Choroid plexus epithelial cell (primary cell): Measurements from ENCODE around the gene EMILIN2.
A peak's percentile ranks its signal among the peaks of the same experiment; 100 is the strongest.

Experiments
- DNase-seq: peaks from one replicate; pipeline ENCODE4 v3.0.0-alpha.2; 2010; ENCODE audit warnings: low read depth
- H3K4me3 ChIP-seq: 2 replicates; pipeline ENCODE4 v1.5.1; 2011; ENCODE audit warnings: low read depth, mild to moderate bottlenecking, control low read depth, low read length, moderate library complexity
- TF ChIP-seq, protein P1 (sequence below): conservative IDR thresholded peaks from 2 replicates; pipeline ENCODE4 v1.5.1; 2011; ENCODE audit warnings: low read depth, mild to moderate bottlenecking, control low read depth, inconsistent platforms, low read length, moderate library complexity

The EMILIN2 gene

DNA sequence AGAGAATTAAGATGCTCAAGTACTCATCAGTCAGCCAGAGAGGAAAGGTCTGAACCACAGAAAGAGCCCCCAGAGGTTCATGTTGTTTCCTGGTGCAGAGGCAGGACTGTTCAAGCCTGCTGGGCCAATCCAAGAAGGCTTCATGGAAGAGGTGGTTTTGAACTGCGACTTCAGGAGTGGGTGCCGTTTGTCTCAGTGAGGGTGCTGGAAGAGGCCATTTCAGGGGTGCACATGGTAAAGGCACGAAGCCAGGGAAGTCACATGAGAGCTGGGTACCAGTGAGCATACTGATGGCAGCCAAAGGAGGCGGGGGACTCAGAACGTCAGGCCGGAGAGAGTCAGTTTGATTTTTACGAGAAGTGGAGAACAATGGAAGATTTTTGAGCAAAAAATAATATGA is 55.5 kb downstream of the EMILIN2 start:
- TF ChIP-seq, protein P1, sequence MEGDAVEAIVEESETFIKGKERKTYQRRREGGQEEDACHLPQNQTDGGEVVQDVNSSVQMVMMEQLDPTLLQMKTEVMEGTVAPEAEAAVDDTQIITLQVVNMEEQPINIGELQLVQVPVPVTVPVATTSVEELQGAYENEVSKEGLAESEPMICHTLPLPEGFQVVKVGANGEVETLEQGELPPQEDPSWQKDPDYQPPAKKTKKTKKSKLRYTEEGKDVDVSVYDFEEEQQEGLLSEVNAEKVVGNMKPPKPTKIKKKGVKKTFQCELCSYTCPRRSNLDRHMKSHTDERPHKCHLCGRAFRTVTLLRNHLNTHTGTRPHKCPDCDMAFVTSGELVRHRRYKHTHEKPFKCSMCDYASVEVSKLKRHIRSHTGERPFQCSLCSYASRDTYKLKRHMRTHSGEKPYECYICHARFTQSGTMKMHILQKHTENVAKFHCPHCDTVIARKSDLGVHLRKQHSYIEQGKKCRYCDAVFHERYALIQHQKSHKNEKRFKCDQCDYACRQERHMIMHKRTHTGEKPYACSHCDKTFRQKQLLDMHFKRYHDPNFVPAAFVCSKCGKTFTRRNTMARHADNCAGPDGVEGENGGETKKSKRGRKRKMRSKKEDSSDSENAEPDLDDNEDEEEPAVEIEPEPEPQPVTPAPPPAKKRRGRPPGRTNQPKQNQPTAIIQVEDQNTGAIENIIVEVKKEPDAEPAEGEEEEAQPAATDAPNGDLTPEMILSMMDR, result no peak
- H3K4me3 ChIP-seq, result no peak overlapping the region
- DNase-seq, result no peak

DNA sequence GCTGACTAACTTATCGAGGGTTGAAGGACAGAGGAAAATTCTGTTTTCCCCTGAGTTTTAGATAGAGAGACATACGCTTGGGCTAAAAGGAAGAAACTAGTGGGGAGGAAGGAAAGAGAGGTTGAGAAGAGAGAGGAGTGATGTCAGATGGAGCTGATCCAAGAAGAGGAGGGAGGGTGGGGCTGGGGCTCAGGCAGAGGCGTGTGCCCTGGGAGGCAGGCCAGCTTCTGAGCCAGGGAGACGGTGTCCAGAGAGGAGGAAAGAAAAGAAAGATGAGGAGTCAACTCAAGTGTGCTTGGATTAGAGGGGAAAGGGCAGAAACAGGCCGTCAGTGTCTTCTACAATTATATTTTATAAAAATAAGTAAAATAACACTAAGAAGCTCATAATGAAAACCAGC is 56.2 kb downstream of the EMILIN2 start:
- TF ChIP-seq, protein P1, result no peak
- H3K4me3 ChIP-seq, result no peak overlapping the region
- peak; percentile 82 for DNase-seq

DNA sequence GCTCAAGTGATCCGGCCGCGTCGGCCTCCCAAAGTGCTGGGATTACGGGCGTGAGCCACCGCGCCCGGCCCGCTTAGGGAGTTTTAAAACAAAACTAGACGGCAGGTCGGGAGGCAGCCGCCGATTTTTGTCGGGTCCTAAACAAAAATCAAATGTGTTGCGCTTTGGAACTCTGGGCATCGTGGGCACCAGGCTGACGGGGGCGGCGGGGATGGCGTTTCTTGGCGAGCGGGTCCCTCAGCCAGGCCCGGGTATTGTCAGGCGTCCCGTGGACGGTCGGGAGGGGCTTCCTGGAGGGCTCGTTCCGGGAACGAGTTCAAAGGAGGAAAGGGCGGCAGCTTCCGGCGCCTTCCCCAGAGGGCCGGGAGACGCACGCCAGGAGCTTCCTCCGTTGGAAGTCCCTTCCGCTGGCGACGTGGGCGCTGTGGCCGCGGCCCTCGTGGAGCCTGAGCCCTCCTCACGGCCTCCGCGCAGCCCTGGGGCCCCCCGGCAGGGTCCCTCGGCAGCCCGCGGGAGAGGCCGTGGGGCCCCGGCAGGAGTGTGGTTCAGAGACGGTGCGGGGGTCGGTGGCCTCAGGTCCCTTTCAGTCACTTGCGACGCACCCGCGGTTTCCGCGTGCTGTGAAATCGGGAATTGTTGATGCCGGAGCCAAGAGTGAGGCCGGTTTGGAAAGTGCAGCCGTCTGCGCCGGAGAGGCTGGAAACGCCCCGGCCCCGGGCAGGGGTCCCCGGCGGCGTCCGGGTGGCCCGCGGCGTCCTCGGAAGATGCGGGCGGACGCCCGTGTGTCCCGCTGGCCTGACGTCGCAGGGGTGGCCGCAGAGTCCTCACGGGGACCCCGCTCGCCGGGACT is 59.3 kb downstream of the EMILIN2 start:
- TF ChIP-seq, protein P1, result no peak
- peak overlapping the region; percentile 63 for H3K4me3 ChIP-seq
- no peak for DNase-seq

DNA sequence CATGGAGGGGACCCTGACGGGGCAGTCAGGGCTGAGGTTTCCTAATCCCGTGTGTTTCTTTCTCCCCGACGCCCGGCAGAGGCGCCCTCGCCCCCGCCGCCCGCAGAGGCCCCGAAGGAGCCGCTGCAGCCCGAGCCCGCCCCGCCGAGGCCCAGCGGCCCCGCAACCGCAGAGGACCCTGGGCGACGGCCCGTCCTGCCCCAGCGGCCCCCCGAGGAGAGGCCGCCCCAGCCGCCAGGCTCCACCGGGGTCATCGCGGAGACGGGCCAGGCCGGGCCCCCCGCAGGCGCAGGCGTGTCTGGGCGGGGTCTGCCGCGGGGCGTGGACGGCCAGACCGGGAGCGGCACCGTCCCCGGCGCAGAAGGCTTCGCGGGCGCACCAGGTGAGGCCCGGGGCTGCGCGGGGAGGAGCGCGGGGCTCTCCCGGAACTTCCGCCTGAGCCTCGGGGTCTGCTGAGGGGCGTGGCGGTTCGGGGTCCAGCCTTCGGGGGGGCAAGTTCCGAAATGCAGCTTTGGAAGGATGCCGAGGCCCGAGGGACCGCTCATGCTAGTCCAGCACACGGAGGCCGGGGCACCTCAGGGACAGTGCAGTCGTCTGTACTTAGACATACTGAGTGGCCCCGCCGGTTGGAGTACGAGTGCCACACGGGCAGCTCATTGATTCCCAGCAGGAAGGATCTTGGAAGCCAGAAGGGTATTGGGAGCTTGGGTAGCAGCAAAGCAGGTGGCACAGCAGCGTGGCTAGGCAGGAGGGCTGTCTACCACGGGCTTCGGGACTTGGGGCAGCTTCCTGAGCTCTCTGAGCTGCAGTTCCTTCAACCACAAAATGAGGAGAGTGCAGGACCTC is 60.1 kb downstream of the EMILIN2 start:
- no peak for DNase-seq
- TF ChIP-seq, protein P1, result peak; percentile 43
- H3K4me3 ChIP-seq, result peak overlapping the region; percentile 63

DNA sequence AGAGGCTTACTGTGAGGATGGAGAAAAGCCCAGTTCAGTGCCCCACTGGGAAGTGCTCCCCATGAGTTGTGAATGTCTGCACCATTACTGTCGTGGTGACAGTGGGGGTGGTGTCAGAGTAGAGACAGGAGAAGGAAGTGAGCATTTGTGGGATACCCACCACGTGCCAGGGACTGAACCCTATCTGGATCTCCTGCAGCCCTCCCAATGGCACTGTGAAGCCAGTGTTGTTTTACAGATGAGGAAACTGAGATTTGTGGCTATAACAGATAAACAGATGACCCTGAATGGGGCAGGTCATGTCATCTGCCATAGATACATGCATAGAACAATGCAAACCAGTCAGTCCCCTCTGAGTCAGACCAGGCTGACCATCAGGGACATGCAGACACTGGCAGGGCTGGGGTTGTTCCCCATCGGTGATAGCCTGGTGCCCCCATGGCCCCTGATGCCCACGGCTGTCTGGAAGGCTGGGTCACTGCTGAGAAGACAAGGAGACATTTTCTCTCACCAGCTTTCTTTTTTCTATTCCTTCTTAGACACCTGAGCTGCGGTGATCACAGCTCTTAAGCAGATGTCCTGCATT is 60.8 kb downstream of the EMILIN2 start:
- DNase-seq, result no peak
- peak overlapping the region; percentile 63 for H3K4me3 ChIP-seq
- TF ChIP-seq, protein P1, result no peak

DNA sequence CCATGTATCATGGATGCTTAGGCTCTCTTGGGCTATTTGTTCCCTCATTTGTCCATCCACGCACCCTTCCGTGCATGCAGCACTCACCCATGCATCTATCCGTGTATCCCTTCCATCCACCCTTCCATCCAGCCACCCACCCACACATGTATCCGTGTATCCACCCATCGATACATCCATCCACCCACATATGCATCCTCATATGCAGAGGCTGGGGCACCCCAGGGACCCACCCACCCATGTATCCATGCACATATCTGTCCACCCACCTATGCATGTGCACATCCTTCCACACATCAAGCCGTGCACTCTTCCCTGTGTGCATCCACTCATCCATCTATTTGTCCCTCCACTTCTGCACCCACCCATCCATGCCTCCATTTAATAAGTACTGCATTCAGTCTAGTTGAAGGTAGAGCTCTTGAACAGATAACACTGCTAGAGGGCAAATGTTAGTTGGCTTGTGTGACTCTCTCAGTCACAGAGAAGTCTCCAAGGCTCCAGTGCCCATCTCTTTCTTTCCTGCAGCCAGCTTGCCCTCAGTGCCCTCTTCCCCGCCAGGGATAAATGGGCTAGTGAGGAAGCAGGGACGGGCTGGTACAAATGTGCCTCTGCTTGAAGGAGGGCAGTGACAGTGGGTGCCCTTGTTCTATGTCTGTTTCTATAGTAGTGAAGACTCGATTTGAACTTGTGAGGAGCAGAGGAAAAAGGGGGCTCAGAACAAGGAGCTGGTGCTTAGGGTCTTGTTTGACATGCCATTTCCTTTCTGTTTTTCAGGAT is 61.5 kb downstream of the EMILIN2 start:
- H3K4me3 ChIP-seq, result no peak overlapping the region
- TF ChIP-seq, protein P1, result no peak
- no peak for DNase-seq
